ENCODE measurements around the gene CLMN. TPM values are rescaled to one million over a fixed set of nuclear protein-coding genes. Genes with fewer than 3 reads are reported as not detected.

CLMN gene
- total and polyA plus RNA-seq, 2 experiments from 2014 or later = 15.7 to 40.0 TPM

GRCh38 chr14:95151561-95151960 lies 168.1 kb downstream of the CLMN start:
- no peak overlapping the region for H3K4me2 ChIP-seq
- WGBS (ENCODE audit: low lambda C conversion rate, missing lambda C conversion rate) = 84% methylated on average over 8 of the region's 8 CpGs
- H3K36me3 ChIP-seq (replicated peaks; ENCODE audit: insufficient read depth, low read depth) = no peaks in the 10 kb centered on the region
- peaks cover 100% of the 10 kb centered on the region for H3K79me2 ChIP-seq
- H2AFZ ChIP-seq = no peak overlapping the region
- peaks cover 14% of the 10 kb centered on the region for H3K4me1 ChIP-seq (ENCODE audit: insufficient read depth)
- no peaks in the 10 kb centered on the region for H3K9me3 ChIP-seq (ENCODE audit: low read depth)
- TF ChIP-seq, protein P1, sequence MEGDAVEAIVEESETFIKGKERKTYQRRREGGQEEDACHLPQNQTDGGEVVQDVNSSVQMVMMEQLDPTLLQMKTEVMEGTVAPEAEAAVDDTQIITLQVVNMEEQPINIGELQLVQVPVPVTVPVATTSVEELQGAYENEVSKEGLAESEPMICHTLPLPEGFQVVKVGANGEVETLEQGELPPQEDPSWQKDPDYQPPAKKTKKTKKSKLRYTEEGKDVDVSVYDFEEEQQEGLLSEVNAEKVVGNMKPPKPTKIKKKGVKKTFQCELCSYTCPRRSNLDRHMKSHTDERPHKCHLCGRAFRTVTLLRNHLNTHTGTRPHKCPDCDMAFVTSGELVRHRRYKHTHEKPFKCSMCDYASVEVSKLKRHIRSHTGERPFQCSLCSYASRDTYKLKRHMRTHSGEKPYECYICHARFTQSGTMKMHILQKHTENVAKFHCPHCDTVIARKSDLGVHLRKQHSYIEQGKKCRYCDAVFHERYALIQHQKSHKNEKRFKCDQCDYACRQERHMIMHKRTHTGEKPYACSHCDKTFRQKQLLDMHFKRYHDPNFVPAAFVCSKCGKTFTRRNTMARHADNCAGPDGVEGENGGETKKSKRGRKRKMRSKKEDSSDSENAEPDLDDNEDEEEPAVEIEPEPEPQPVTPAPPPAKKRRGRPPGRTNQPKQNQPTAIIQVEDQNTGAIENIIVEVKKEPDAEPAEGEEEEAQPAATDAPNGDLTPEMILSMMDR (IDR thresholded peaks at IDR 0.05; ENCODE audit: poor library complexity) = no peak
- TF ChIP-seq EZH2 (IDR thresholded peaks at IDR 0.05; ENCODE audit: borderline replicate concordance) (no peak), EZH2phosphoT487 (IDR thresholded peaks at IDR 0.05; ENCODE audit: low read depth, severe bottlenecking, unreplicated experiment) (no peak)
- no peaks in the 10 kb centered on the region for H3K9me2 ChIP-seq (replicated peaks; ENCODE audit: insufficient read depth)
- no peak overlapping the region for H3K27ac ChIP-seq
- DNase-seq (ENCODE audit: low spot score) = no peak
- no peak overlapping the region for H3K4me3 ChIP-seq
- H3K27me3 ChIP-seq = no peaks in the 10 kb centered on the region
- peaks cover 80% of the 10 kb centered on the region for H4K20me1 ChIP-seq (ENCODE audit: insufficient read depth, poor library complexity, severe bottlenecking)

GRCh38 chr14:95150910-95151309 lies 168.8 kb downstream of the CLMN start:
- Histone ChIP-seq H3K9me3 (ENCODE audit: low read depth) (no peaks in the 10 kb centered on the region), H3K4me2 (no peak overlapping the region), H3K4me1 (ENCODE audit: insufficient read depth) (peaks cover 14% of the 10 kb centered on the region), H3K79me2 (peaks cover 100% of the 10 kb centered on the region), H3K27me3 (no peaks in the 10 kb centered on the region), H3K9me2 (replicated peaks; ENCODE audit: insufficient read depth) (no peaks in the 10 kb centered on the region), H3K4me3 (no peak overlapping the region), H3K27ac (no peak overlapping the region), H2AFZ (no peak overlapping the region), H3K36me3 (replicated peaks; ENCODE audit: insufficient read depth, low read depth) (no peaks in the 10 kb centered on the region), H4K20me1 (ENCODE audit: insufficient read depth, poor library complexity, severe bottlenecking) (peaks cover 81% of the 10 kb centered on the region)
- WGBS (ENCODE audit: low lambda C conversion rate, missing lambda C conversion rate) = 78% methylated on average over 2 of the region's 2 CpGs
- TF ChIP-seq, protein P1 (IDR thresholded peaks at IDR 0.05; ENCODE audit: poor library complexity) = no peak
- TF ChIP-seq EZH2phosphoT487 (IDR thresholded peaks at IDR 0.05; ENCODE audit: low read depth, severe bottlenecking, unreplicated experiment) = no peak
- TF ChIP-seq EZH2 (IDR thresholded peaks at IDR 0.05; ENCODE audit: borderline replicate concordance) = no peak
- DNase-seq (ENCODE audit: low spot score) = no peak

GRCh38 chr14:95149441-95149840 lies 170.3 kb downstream of the CLMN start:
- Histone ChIP-seq H3K27me3 (no peaks in the 10 kb centered on the region), H2AFZ (no peak overlapping the region), H3K9me2 (replicated peaks; ENCODE audit: insufficient read depth) (no peaks in the 10 kb centered on the region), H3K4me1 (ENCODE audit: insufficient read depth) (peaks cover 3% of the 10 kb centered on the region), H3K9me3 (ENCODE audit: low read depth) (peaks cover 5% of the 10 kb centered on the region), H4K20me1 (ENCODE audit: insufficient read depth, poor library complexity, severe bottlenecking) (peaks cover 73% of the 10 kb centered on the region), H3K4me2 (no peak overlapping the region), H3K27ac (no peak overlapping the region), H3K4me3 (no peak overlapping the region), H3K36me3 (replicated peaks; ENCODE audit: insufficient read depth, low read depth) (no peaks in the 10 kb centered on the region), H3K79me2 (peaks cover 100% of the 10 kb centered on the region)
- DNase-seq (ENCODE audit: low spot score) = no peak
- no peak for TF ChIP-seq EZH2phosphoT487 (IDR thresholded peaks at IDR 0.05; ENCODE audit: low read depth, severe bottlenecking, unreplicated experiment)
- 93% methylated on average over 3 of the region's 3 CpGs for WGBS (ENCODE audit: low lambda C conversion rate, missing lambda C conversion rate)

GRCh38 chr14:95147597-95147996 lies 172.1 kb downstream of the CLMN start:
- Histone ChIP-seq H3K4me3 (no peak overlapping the region), H3K27me3 (no peaks in the 10 kb centered on the region), H4K20me1 (ENCODE audit: insufficient read depth, poor library complexity, severe bottlenecking) (peaks cover 61% of the 10 kb centered on the region), H3K9me3 (ENCODE audit: low read depth) (peaks cover 5% of the 10 kb centered on the region), H3K79me2 (peaks cover 100% of the 10 kb centered on the region), H3K9me2 (replicated peaks; ENCODE audit: insufficient read depth) (no peaks in the 10 kb centered on the region), H3K36me3 (replicated peaks; ENCODE audit: insufficient read depth, low read depth) (no peaks in the 10 kb centered on the region), H2AFZ (no peak overlapping the region), H3K4me2 (no peak overlapping the region), H3K27ac (no peak overlapping the region), H3K4me1 (ENCODE audit: insufficient read depth) (no peaks in the 10 kb centered on the region)
- no peak for DNase-seq (ENCODE audit: low spot score)
- TF ChIP-seq EZH2 (IDR thresholded peaks at IDR 0.05; ENCODE audit: borderline replicate concordance) = no peak
- no peak for TF ChIP-seq EZH2phosphoT487 (IDR thresholded peaks at IDR 0.05; ENCODE audit: low read depth, severe bottlenecking, unreplicated experiment)
- TF ChIP-seq, protein P1 (IDR thresholded peaks at IDR 0.05; ENCODE audit: poor library complexity) = no peak
- 90% methylated on average over 7 of the region's 7 CpGs for WGBS (ENCODE audit: low lambda C conversion rate, missing lambda C conversion rate)
